ENCODE measurements around the gene RB1.
A peak's percentile ranks its signal among the peaks of the same experiment; 100 is the strongest.

Gene RB1

DNA sequence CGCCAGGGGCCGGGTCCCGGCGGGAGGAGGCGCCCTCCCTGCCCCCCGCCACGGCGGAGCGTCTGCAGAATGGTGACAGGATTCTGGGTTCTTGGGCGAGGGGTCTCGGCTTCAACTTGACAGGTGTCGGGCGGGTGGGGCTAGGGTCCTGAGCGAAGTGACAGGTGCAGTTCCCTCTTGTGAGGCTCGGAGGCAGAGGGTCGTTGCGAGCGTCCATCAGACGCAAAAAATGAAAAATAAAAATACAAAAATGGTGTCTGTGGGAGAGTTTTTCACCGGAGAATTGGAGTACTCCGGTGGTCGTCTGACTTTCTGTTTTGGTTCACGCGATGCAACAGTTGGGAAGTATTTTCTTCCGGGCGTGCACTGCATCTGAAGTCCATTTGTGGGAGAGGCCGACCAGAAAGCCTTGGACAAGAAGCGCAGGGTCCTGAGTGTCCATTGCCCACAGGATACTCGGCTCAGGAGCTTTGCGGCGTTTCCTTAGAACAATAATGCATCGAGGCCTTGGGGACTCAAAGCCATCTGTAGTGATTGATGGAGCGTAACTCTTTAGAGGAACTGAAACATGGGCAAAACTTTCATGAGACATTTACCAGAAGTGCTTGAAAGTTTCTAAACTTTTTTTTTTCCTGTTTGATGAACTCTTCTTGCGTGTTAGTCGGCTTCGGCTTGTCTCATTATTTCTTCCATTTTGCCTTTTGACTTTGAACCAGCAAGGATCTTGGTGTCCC is 759 bp downstream of the RB1 start:
- Histone ChIP-seq H3K36me3 (ENCODE audit: control insufficient read depth, insufficient read depth, low read length) (no peaks in the 10 kb centered on the region), H3K4me3 (ENCODE audit: low read length) (peak overlapping the region; percentile 98), H3K9ac (ENCODE audit: low read length) (peak overlapping the region; percentile 69), H3K27me3 (ENCODE audit: control insufficient read depth, insufficient read depth, low read length) (no peaks in the 10 kb centered on the region), H3K4me1 (ENCODE audit: control insufficient read depth, insufficient read depth, low read length) (peaks cover 3% of the 10 kb centered on the region), H3K27ac (ENCODE audit: low read depth, low read length) (peak overlapping the region; percentile 99)

DNA sequence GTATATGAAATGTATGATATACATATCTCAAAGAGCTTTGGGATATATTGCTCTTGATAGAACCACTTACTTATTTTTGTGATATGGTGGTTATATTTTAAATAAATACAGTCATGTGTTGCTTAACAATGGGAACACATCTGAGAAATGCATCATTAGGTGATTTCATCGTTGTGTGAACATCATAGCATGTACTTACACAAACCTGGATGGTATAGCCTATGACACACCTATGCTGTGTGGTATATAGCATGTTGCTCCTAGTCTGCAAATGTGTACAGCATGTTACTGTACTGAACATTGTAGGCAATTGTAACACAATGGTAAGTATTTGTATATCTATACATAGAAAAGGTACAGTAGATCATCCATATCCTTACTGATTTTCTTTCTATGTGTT is 7.7 kb downstream of the RB1 start:
- Histone ChIP-seq H3K4me1 (ENCODE audit: control insufficient read depth, insufficient read depth, low read length) (no peaks in the 10 kb centered on the region), H3K27ac (ENCODE audit: low read depth, low read length) (no peak overlapping the region), H3K9ac (ENCODE audit: low read length) (no peak overlapping the region), H3K27me3 (ENCODE audit: control insufficient read depth, insufficient read depth, low read length) (no peaks in the 10 kb centered on the region), H3K4me3 (ENCODE audit: low read length) (no peak overlapping the region), H3K36me3 (ENCODE audit: control insufficient read depth, insufficient read depth, low read length) (no peaks in the 10 kb centered on the region)

DNA sequence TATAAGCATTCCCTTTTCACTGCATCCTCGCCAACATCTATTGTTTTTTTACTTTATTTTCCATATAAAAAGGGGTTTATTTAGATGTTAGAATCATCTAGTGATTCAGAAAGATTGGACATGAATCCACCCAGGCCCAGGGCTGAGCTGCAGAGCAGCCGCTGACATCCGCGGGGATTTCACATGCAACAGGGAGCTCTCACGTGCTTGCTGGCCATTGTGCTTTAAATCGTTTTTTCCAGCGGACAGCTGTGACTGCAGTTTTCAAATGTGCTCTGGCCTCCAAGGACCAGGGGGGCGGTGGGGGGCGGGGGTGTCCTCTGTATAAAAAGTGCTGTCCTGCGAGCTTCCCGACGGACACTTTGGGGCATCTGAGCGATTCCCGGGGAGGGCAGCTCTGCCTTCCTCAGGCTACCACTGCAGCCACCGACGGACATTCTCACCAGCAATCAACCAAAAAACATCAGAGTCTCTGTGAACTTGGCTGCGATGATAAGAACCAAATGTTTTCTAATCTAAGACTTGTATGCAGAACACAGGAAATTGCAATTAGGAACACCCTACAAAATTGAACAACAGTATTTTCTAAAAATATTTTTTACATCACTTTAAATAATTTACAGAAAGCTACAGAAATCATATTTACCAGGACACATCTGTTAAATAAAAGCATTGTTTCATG is 12.6 kb downstream of the RB1 start:
- H3K4me3 ChIP-seq (ENCODE audit: low read length): no peak overlapping the region
- no peaks in the 10 kb centered on the region for H3K36me3 ChIP-seq (ENCODE audit: control insufficient read depth, insufficient read depth, low read length)
- H3K9ac ChIP-seq (ENCODE audit: low read length): no peak overlapping the region
- no peaks in the 10 kb centered on the region for H3K4me1 ChIP-seq (ENCODE audit: control insufficient read depth, insufficient read depth, low read length)
- no peak overlapping the region for H3K27ac ChIP-seq (ENCODE audit: low read depth, low read length)
- H3K27me3 ChIP-seq (ENCODE audit: control insufficient read depth, insufficient read depth, low read length): no peaks in the 10 kb centered on the region

DNA sequence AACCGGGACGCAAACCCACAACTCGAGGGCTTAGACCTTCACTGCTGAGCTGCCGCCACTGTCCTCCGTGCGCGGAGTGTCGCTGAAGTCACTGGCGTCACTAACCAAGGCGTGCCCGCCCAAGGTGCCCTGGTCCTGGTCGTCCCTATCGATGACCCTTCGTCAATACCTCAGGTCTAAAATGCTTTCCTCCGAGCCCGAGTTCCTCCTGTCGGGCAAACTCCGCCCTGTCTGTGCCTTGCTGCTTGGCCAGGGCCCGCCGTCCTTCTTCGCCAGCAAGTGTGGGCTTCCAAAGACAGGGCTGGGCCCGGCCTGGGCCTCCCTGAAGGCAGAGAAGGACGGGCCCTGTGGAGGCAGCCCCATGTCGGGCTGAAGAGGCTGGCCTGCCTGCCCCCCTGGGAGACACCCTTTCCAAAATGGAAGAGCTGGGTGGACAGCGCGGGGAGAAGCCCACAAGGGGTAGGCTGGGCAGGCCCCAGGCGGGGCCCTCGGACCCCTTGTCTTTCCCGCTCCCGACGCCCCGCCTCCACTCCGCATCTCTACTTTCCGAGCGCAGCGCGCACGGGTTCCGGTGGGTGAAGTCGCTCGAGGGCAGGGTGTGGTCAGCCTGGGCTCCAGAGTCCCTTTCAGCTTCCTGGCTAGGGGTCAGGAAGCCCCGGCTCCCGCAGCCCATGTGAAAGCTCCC is 13.4 kb downstream of the RB1 start:
- Histone ChIP-seq H3K27ac (ENCODE audit: low read depth, low read length) (no peak overlapping the region), H3K4me3 (ENCODE audit: low read length) (no peak overlapping the region), H3K36me3 (ENCODE audit: control insufficient read depth, insufficient read depth, low read length) (no peaks in the 10 kb centered on the region), H3K4me1 (ENCODE audit: control insufficient read depth, insufficient read depth, low read length) (no peaks in the 10 kb centered on the region), H3K27me3 (ENCODE audit: control insufficient read depth, insufficient read depth, low read length) (no peaks in the 10 kb centered on the region), H3K9ac (ENCODE audit: low read length) (no peak overlapping the region)

DNA sequence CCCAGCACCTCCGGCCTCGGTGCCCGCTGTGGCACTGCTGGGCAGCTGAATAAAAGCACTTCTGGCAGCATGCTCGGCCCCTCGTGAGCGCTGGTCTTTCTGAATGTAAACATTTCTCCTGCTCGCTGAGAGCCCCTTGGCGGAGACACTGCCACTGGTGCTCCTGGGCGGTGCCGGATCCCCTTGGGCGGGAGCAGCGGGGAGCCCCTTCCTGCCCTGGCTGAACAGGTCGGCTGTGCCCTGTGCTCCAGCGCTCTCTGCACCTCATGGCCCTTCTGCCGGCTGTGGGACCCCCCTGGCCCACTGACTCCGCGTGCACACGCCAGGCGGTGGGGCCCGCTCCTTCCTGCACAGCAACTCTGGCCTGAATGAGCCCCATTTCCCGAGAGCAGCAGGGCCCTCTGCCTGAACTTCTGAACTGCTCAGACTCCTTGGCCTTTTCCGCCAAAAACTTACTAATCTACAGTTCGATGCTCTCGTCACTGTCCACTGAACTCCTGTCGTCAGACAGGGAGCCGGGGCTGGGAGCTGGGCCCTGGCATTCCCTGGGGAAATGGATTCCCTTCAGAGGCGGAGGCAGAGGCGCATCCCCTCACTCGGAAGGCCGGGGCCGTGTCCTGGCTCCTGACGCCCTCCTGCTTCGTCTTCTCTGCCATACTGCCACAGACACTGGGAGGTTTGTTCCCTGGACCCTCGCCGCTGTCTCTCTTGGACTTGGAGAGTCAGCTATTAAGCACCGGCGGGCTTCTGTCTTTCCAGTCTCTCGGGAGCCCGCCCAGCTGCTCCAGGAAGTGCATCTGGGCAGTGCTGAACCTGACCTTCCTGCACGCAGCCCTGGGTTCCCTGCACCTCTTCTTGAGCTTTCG is 14.2 kb downstream of the RB1 start:
- H3K27me3 ChIP-seq (ENCODE audit: control insufficient read depth, insufficient read depth, low read length): no peaks in the 10 kb centered on the region
- no peak overlapping the region for H3K9ac ChIP-seq (ENCODE audit: low read length)
- no peak overlapping the region for H3K27ac ChIP-seq (ENCODE audit: low read depth, low read length)
- no peaks in the 10 kb centered on the region for H3K36me3 ChIP-seq (ENCODE audit: control insufficient read depth, insufficient read depth, low read length)
- no peaks in the 10 kb centered on the region for H3K4me1 ChIP-seq (ENCODE audit: control insufficient read depth, insufficient read depth, low read length)
- peak overlapping the region; percentile 35 for H3K4me3 ChIP-seq (ENCODE audit: low read length)

DNA sequence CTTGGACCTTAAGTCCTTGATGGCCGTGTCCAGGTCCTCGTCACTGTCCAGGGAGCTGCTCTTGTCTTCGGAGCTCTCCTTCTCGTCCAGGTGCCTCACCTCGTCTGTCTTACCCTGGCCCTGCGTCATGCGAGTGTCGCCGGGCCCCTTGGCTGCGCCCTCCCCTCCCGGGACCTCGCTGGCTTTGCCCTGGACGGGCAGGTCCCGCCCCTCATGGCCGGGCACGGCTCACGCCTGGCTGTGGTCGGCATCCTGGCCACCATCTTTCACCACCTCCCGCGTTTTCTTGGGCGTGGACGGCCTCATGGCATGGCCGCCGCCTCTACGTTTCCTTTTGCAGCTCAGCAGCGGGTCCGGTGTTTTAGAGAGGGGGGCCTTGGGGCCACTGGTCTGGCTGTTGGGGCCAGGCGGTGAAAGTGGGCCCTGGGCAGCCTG is 14.8 kb downstream of the RB1 start:
- no peaks in the 10 kb centered on the region for H3K36me3 ChIP-seq (ENCODE audit: control insufficient read depth, insufficient read depth, low read length)

DNA sequence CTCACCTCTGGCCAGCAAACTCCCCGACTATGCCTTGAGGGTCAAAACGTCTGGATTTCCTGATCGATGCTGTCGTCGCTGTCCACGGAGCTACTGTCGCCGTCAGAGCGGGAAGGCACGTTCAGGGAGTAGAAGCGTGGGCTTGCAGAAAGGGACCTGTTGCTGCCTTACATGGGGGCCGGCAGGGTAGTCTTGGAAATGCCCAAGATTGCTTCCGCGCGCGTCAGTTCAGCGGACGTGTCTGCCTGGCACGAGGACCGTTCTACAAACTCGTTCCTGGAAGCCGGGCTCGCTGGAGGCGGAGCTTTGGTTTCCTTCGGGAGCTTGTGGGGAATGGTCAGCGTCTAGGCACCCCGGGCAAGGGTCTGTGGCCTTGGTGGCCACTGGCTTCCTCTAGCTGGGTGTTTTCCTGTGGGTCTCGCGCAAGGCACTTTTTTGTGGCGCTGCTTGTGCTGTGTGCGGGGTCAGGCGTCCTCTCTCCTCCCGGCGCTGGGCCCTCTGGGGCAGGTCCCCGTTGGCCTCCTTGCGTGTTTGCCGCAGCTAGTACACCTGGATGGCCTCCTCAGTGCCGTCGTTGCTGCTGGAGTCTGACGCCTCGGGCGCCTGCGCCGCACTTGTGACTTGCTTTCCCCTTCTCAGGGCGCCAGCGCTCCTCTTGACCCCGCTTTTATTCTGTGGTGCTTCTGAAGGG is 15.4 kb downstream of the RB1 start:
- no peak overlapping the region for H3K9ac ChIP-seq (ENCODE audit: low read length)
- no peaks in the 10 kb centered on the region for H3K4me1 ChIP-seq (ENCODE audit: control insufficient read depth, insufficient read depth, low read length)
- H3K36me3 ChIP-seq (ENCODE audit: control insufficient read depth, insufficient read depth, low read length): no peaks in the 10 kb centered on the region
- H3K4me3 ChIP-seq (ENCODE audit: low read length): peak overlapping the region; percentile 35
- no peak overlapping the region for H3K27ac ChIP-seq (ENCODE audit: low read depth, low read length)
- H3K27me3 ChIP-seq (ENCODE audit: control insufficient read depth, insufficient read depth, low read length): no peaks in the 10 kb centered on the region

More for the DNA sequence above, 14.8 kb downstream of the RB1 start:
- H3K27ac ChIP-seq (ENCODE audit: low read depth, low read length): no peak overlapping the region
- no peaks in the 10 kb centered on the region for H3K27me3 ChIP-seq (ENCODE audit: control insufficient read depth, insufficient read depth, low read length)
- H3K4me3 ChIP-seq (ENCODE audit: low read length): peak overlapping the region; percentile 35
- H3K4me1 ChIP-seq (ENCODE audit: control insufficient read depth, insufficient read depth, low read length): no peaks in the 10 kb centered on the region
- no peak overlapping the region for H3K9ac ChIP-seq (ENCODE audit: low read length)

DNA sequence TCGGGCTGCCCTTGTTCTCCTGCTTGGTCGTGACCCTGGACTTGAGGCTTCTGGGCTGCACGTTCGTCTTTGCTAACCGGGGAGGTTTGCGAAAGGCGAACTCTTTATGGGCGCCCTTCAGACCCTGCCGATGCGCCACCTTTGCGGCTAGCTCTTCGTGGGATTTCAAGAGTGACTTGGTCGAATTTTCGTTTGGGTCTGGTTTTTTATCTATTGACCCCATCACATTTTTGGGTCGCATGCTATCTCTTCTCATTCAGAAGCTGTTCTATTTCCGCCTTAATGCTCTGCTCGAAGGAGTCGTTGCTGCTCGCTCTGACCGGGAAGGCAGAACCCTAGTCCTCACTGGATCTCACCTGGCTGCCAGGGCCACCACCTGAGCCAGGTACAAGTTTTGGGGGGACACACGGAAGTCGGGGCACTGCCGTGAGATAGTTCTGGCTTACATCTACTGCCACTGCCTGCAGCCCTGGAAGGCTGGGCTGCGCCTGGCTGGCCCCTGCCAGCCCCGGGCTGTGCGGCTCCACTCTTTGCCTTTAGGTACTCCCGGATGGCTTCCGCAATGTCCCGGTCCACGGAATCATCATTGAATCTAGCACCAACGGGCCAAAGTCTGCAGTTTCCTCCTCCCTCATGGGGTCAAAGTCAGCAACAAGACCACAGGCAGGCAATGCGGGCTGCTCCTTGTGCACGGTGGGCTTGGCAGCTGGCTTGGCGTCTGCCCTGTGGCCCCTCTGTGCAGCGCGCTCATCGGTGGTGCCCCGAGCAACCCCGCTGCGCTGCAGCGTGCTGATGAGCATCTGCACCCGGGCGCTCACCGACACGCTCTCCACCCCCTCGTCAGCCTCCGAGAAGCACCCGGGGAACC is 16.2 kb downstream of the RB1 start:
- Histone ChIP-seq H3K4me3 (ENCODE audit: low read length) (peak overlapping the region; percentile 35), H3K9ac (ENCODE audit: low read length) (no peak overlapping the region), H3K27me3 (ENCODE audit: control insufficient read depth, insufficient read depth, low read length) (no peaks in the 10 kb centered on the region), H3K36me3 (ENCODE audit: control insufficient read depth, insufficient read depth, low read length) (no peaks in the 10 kb centered on the region), H3K4me1 (ENCODE audit: control insufficient read depth, insufficient read depth, low read length) (no peaks in the 10 kb centered on the region), H3K27ac (ENCODE audit: low read depth, low read length) (no peak overlapping the region)

DNA sequence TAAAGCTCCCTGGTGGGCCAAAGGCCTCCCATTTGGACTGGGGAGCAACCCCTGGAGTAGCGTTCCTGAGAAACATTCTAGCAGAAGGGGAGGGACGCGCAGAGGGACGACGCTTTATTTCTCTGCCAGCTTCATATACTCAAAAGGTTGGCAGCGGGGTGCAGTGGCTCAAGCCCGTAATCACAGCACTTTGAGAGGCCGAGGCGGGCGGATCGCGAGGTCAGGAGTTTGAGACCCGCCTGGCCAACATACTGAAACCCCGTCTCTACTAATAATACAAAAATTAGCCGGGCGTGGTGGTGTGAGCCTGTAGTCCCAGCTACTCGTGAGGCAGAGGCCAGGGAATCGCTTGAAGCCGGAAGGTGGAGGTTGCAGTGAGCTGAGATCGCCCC is 16.8 kb downstream of the RB1 start:
- Histone ChIP-seq H3K4me1 (ENCODE audit: control insufficient read depth, insufficient read depth, low read length) (no peaks in the 10 kb centered on the region), H3K27ac (ENCODE audit: low read depth, low read length) (no peak overlapping the region), H3K9ac (ENCODE audit: low read length) (no peak overlapping the region), H3K4me3 (ENCODE audit: low read length) (peak overlapping the region; percentile 35), H3K36me3 (ENCODE audit: control insufficient read depth, insufficient read depth, low read length) (no peaks in the 10 kb centered on the region), H3K27me3 (ENCODE audit: control insufficient read depth, insufficient read depth, low read length) (no peaks in the 10 kb centered on the region)

DNA sequence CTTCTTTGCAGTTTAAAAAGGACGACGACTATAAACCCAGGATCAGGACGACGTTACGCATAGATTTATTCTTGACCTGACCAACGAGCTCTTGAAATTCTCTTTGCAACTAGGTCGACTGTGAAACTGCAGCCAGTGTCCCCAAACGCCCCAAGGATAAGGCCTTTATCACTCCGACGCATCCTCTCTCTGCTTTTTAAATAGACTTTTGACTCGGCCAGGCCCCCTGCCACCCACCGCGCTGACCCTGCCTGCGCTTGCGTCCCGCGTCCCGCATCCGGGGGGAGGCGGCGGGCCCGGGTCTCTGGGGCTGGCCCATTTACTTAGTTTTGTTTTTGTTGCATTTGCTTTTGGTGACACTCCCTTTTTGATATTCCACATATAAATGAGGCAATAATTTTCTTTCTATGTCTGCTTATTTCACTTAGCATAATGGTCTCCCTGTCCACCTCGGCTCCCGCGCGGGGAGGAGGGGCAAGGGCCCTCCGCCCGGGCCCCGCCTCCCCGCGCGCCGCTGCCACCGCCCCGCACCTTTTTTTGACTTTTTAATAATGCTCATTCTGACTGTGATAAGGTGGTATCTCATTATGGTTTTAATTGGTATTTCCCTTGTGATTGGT is 17.4 kb downstream of the RB1 start:
- Histone ChIP-seq H3K4me3 (ENCODE audit: low read length) (peak overlapping the region; percentile 22), H3K27ac (ENCODE audit: low read depth, low read length) (no peak overlapping the region), H3K36me3 (ENCODE audit: control insufficient read depth, insufficient read depth, low read length) (no peaks in the 10 kb centered on the region), H3K4me1 (ENCODE audit: control insufficient read depth, insufficient read depth, low read length) (no peaks in the 10 kb centered on the region), H3K27me3 (ENCODE audit: control insufficient read depth, insufficient read depth, low read length) (no peaks in the 10 kb centered on the region), H3K9ac (ENCODE audit: low read length) (no peak overlapping the region)

DNA sequence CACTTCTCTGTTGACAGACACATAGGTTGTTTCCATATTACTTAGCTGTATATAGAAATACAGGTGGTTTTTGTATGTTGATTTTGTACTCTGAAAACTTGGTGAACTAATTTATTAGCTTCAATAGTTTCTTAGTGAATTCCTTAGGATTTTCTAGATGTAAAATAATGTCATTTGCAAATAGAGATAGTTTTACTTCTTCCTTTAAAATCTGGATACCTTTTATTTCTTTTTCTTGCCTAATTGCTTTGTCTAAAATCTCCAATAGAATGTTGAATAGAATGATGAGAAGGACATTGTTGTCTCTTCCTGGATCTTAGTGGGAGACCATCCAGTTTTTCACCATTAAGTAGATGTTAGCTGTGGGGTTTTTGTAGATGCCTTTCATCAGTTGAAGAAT is 18.7 kb downstream of the RB1 start:
- Histone ChIP-seq H3K27ac (ENCODE audit: low read depth, low read length) (no peak overlapping the region), H3K36me3 (ENCODE audit: control insufficient read depth, insufficient read depth, low read length) (no peaks in the 10 kb centered on the region), H3K9ac (ENCODE audit: low read length) (no peak overlapping the region), H3K4me3 (ENCODE audit: low read length) (no peak overlapping the region), H3K4me1 (ENCODE audit: control insufficient read depth, insufficient read depth, low read length) (no peaks in the 10 kb centered on the region), H3K27me3 (ENCODE audit: control insufficient read depth, insufficient read depth, low read length) (no peaks in the 10 kb centered on the region)
